ENCODE measurements around the gene GCLC. TPM values are rescaled to one million over a fixed set of nuclear protein-coding genes. Genes with fewer than 3 reads are reported as not detected.

GCLC gene
- total RNA-seq, 1 experiment from 2014 or later: 33.5 TPM

GRCh38 chr6:53523511-53524454 lies 21.1 kb downstream of the GCLC start:
- ChIA-PET POLR2A (ENCODE audit: low non-redundant PET) (no interaction called here), CTCF (no interaction called here)
- no peak for DNase-seq (ENCODE audit: low spot score)
- Histone ChIP-seq H3K4me3 (ENCODE audit: low read depth, low read length, poor library complexity, severe bottlenecking) (no peak overlapping the region), H3K9me3 (ENCODE audit: low read depth, low read length, poor library complexity, severe bottlenecking) (no peaks in the 10 kb centered on the region), H3K4me1 (ENCODE audit: insufficient read depth, low read length, poor library complexity, severe bottlenecking) (no peaks in the 10 kb centered on the region), H3K27me3 (replicated peaks; ENCODE audit: insufficient read depth, low read depth, low read length, poor library complexity) (no peaks in the 10 kb centered on the region), H3K27ac (ENCODE audit: low read depth, low read length, poor library complexity, severe bottlenecking) (no peak overlapping the region), H3K36me3 (ENCODE audit: insufficient read depth, low read length, poor library complexity, severe bottlenecking) (no peaks in the 10 kb centered on the region)
- intact Hi-C loops (cut with micrococcal nuclease; ENCODE audit: unreplicated experiment): no loop called here
- TF ChIP-seq CTCF (conservative IDR thresholded peaks at IDR 0.05; ENCODE audit: low read depth, low read length) (no peak), EZH2 (IDR thresholded peaks at IDR 0.05; ENCODE audit: borderline replicate concordance, low read depth, low read length, poor library complexity, severe bottlenecking) (no peak)
- no TSS peak for BruUV-seq (replicated peaks)

GRCh38 chr6:53520320-53520928 lies 24.5 kb downstream of the GCLC start:
- Histone ChIP-seq H3K27me3 (replicated peaks; ENCODE audit: insufficient read depth, low read depth, low read length, poor library complexity) (no peaks in the 10 kb centered on the region), H3K27ac (ENCODE audit: low read depth, low read length, poor library complexity, severe bottlenecking) (no peak overlapping the region), H3K4me1 (ENCODE audit: insufficient read depth, low read length, poor library complexity, severe bottlenecking) (no peaks in the 10 kb centered on the region), H3K9me3 (ENCODE audit: low read depth, low read length, poor library complexity, severe bottlenecking) (no peaks in the 10 kb centered on the region), H3K4me3 (ENCODE audit: low read depth, low read length, poor library complexity, severe bottlenecking) (no peak overlapping the region), H3K36me3 (ENCODE audit: insufficient read depth, low read length, poor library complexity, severe bottlenecking) (no peaks in the 10 kb centered on the region)
- BruUV-seq (replicated peaks): no TSS peak
- DNase-seq (ENCODE audit: low spot score): no peak
- POLR2A ChIA-PET (ENCODE audit: low non-redundant PET): no interaction called here
- TF ChIP-seq EZH2 (IDR thresholded peaks at IDR 0.05; ENCODE audit: borderline replicate concordance, low read depth, low read length, poor library complexity, severe bottlenecking): no peak
- TF ChIP-seq CTCF (conservative IDR thresholded peaks at IDR 0.05; ENCODE audit: low read depth, low read length): no peak
- CTCF ChIA-PET: no interaction called here
- intact Hi-C loops (cut with micrococcal nuclease; ENCODE audit: unreplicated experiment): no loop called here

GRCh38 chr6:53518862-53519261 lies 26.0 kb downstream of the GCLC start:
- Histone ChIP-seq H3K4me1 (ENCODE audit: insufficient read depth, low read length, poor library complexity, severe bottlenecking) (no peaks in the 10 kb centered on the region), H3K27me3 (replicated peaks; ENCODE audit: insufficient read depth, low read depth, low read length, poor library complexity) (no peaks in the 10 kb centered on the region), H3K27ac (ENCODE audit: low read depth, low read length, poor library complexity, severe bottlenecking) (no peak overlapping the region), H3K9me3 (ENCODE audit: low read depth, low read length, poor library complexity, severe bottlenecking) (no peaks in the 10 kb centered on the region), H3K4me3 (ENCODE audit: low read depth, low read length, poor library complexity, severe bottlenecking) (no peak overlapping the region), H3K36me3 (ENCODE audit: insufficient read depth, low read length, poor library complexity, severe bottlenecking) (no peaks in the 10 kb centered on the region)
- ChIA-PET CTCF (no interaction called here), POLR2A (ENCODE audit: low non-redundant PET) (no interaction called here)
- DNase-seq (ENCODE audit: low spot score): no peak
- TF ChIP-seq CTCF (conservative IDR thresholded peaks at IDR 0.05; ENCODE audit: low read depth, low read length) (no peak), EZH2 (IDR thresholded peaks at IDR 0.05; ENCODE audit: borderline replicate concordance, low read depth, low read length, poor library complexity, severe bottlenecking) (no peak)
- no TSS peak for BruUV-seq (replicated peaks)
- intact Hi-C loops (cut with micrococcal nuclease; ENCODE audit: unreplicated experiment): no loop called here

Measured in A673 (cell line).